H1 (cell line): ENCODE data around the gene COL27A1. TPM values are rescaled to one million over a fixed set of nuclear protein-coding genes. Genes with fewer than 3 reads are reported as not detected.

Experiments
- CTCF ChIA-PET: fragments of 300-600 bp; sonication (Branson Sonifier 250); formaldehyde crosslinking; loops from one replicate; lab custom pipeline; 2021; ENCODE audit not compliant: partially characterized antibody; lab: Charles Lee
- POLR2A ChIA-PET: fragments of 300-600 bp; sonication (Branson Sonifier 250); formaldehyde crosslinking; loops from one replicate; lab custom pipeline; 2021; ENCODE audit warnings: inconsistent platforms; ENCODE audit not compliant: partially characterized antibody; lab: Charles Lee
- DNase-seq, 2 experiments: peaks; one replicate each; pipeline versions ENCODE4 v3.0.0 to v3.0.0-alpha.2; 2010 to 2022; ENCODE audit warnings: low spot score in 2 of 2, low read depth in 1 of 2, mixed read lengths in 1 of 2
- FAIRE-seq: peaks from 2 replicates; lab custom pipeline; 2011; peaks lifted over from hg19 to GRCh38; lab: Jason Lieb, UNC
- H2AFZ ChIP-seq: 2 replicates; pipeline ENCODE4 v1.8.1; 2012; ENCODE audit warnings: low read length, inconsistent platforms
- H2AK5ac ChIP-seq: 2 replicates; pipeline ENCODE4 v1.6.1; 2013; ENCODE audit warnings: low read depth, low read length
- H2BK120ac ChIP-seq: replicated peaks from 2 replicates; pipeline ENCODE3; 2013; ENCODE audit warnings: low read depth, low read length, inconsistent platforms
- H2BK12ac ChIP-seq: 2 replicates; pipeline ENCODE4 v1.6.1; 2013; ENCODE audit warnings: low read depth, low read length
- H2BK15ac ChIP-seq: 2 replicates; pipeline ENCODE4 v1.6.1; 2013; ENCODE audit warnings: low read length
- H2BK20ac ChIP-seq: 2 replicates; pipeline ENCODE4 v1.6.1; 2013; ENCODE audit warnings: low read length
- H2BK5ac ChIP-seq: 2 replicates; pipeline ENCODE4 v1.6.1; 2013; ENCODE audit warnings: low read depth, low read length
- H3K14ac ChIP-seq: 2 replicates; pipeline ENCODE4 v1.6.1; 2013; ENCODE audit warnings: inconsistent platforms; ENCODE audit not compliant: insufficient read length
- H3K18ac ChIP-seq: 2 replicates; pipeline ENCODE4 v1.6.1; 2013; ENCODE audit warnings: low read length; ENCODE audit errors: extremely low read depth
- H3K23ac ChIP-seq: 2 replicates; pipeline ENCODE4 v1.6.1; 2013; ENCODE audit warnings: inconsistent platforms; ENCODE audit not compliant: insufficient read length
- H3K23me2 ChIP-seq: 2 replicates; pipeline ENCODE4 v1.6.1; 2013; ENCODE audit warnings: low read depth, low read length
- H3K27ac ChIP-seq: 2 replicates; pipeline ENCODE4 v1.6.1; 2011; ENCODE audit warnings: low read depth, low read length, inconsistent platforms
- H3K27me3 ChIP-seq, 4 experiments: replicated peaks in 1 of 4; 1 replicate in 1 of 4; 2 replicates in 3 of 4; pipeline versions ENCODE4 v1.6.1 to v1.8.1; 2011 to 2013; ENCODE audit warnings: low read length in 3 of 4, mild to moderate bottlenecking in 3 of 4, inconsistent platforms in 2 of 4, mixed read lengths in 2 of 4, moderate library complexity in 1 of 4; ENCODE audit not compliant: control insufficient read depth in 3 of 4, insufficient read depth in 3 of 4; ENCODE audit errors: extremely low read depth in 1 of 4
- H3K36me3 ChIP-seq, 4 experiments: 2 replicates each; pipeline versions ENCODE4 v1.6.1 to v1.8.1; 2011 to 2013; ENCODE audit warnings: mild to moderate bottlenecking in 4 of 4, low read length in 3 of 4, moderate library complexity in 2 of 4, control low read depth in 1 of 4, inconsistent platforms in 1 of 4; ENCODE audit not compliant: insufficient read depth in 4 of 4, control insufficient read depth in 2 of 4
- H3K4ac ChIP-seq: replicated peaks from 2 replicates; pipeline ENCODE3; 2013; ENCODE audit warnings: low read length, low read depth, mixed read lengths, inconsistent platforms; ENCODE audit not compliant: insufficient read length
- H3K4me1 ChIP-seq, 4 experiments: replicated peaks in 1 of 4; 1 replicate in 1 of 4; 2 replicates in 3 of 4; pipeline versions ENCODE4 v1.6.1 to v1.8.1; 2011 to 2013; ENCODE audit warnings: low read length in 3 of 4, inconsistent platforms in 2 of 4, mixed read lengths in 1 of 4; ENCODE audit not compliant: insufficient read depth in 4 of 4, control insufficient read depth in 3 of 4
- H3K4me2 ChIP-seq, 2 experiments: 2 replicates each; pipeline versions ENCODE4 v1.6.1 to v1.8.1; 2011 to 2013; ENCODE audit warnings: low read depth in 2 of 2, low read length in 2 of 2, control low read depth in 1 of 2, inconsistent platforms in 1 of 2, mild to moderate bottlenecking in 1 of 2; ENCODE audit not compliant: insufficient read depth in 1 of 2
- H3K4me3 ChIP-seq, 4 experiments: fragments of 200-600, 300-600 bp in 1 of 4; sonication (generic), shearing (Covaris generic), sonication (Bioruptor Twin) in 1 of 4; 2 replicates each; pipeline versions ENCODE4 v1.5.1 to v1.8.1; 2011 to 2016; ENCODE audit warnings: low read length in 4 of 4, low read depth in 3 of 4, control low read depth in 2 of 4, inconsistent platforms in 2 of 4, mild to moderate bottlenecking in 2 of 4, mixed read lengths in 1 of 4, moderate library complexity in 1 of 4; ENCODE audit not compliant: insufficient read depth in 2 of 4; ENCODE audit errors: extremely low read depth in 1 of 4
- H3K56ac ChIP-seq: replicated peaks from 2 replicates; pipeline ENCODE3; 2013; ENCODE audit warnings: low read depth, mild to moderate bottlenecking, mixed read lengths, low read length, inconsistent platforms; ENCODE audit not compliant: insufficient read length
- H3K79me1 ChIP-seq: 2 replicates; pipeline ENCODE4 v1.6.1; 2013; ENCODE audit warnings: low read depth, low read length, control low read depth
- H3K79me2 ChIP-seq, 2 experiments: 2 replicates each; pipeline versions ENCODE4 v1.6.1 to v1.8.1; 2012 to 2013; ENCODE audit warnings: low read length in 2 of 2, mild to moderate bottlenecking in 2 of 2, inconsistent platforms in 1 of 2; ENCODE audit not compliant: insufficient read depth in 2 of 2, control insufficient read depth in 1 of 2
- H3K9ac ChIP-seq, 4 experiments: replicated peaks in 1 of 4; 1 replicate in 1 of 4; 2 replicates in 3 of 4; pipeline versions ENCODE4 v1.6.1 to v1.8.1; 2011 to 2013; ENCODE audit warnings: low read depth in 3 of 4, low read length in 3 of 4, control low read depth in 2 of 4, mild to moderate bottlenecking in 2 of 4, moderate library complexity in 2 of 4, inconsistent platforms in 1 of 4; ENCODE audit errors: extremely low read depth in 1 of 4
- H3K9me3 ChIP-seq, 2 experiments: 2 replicates each; pipeline versions ENCODE4 v1.6.1 to v1.8.1; 2012 to 2013; ENCODE audit warnings: mild to moderate bottlenecking in 2 of 2, moderate library complexity in 2 of 2, control low read depth in 1 of 2, inconsistent platforms in 1 of 2, low read depth in 1 of 2, low read length in 1 of 2, mixed read lengths in 1 of 2; ENCODE audit not compliant: insufficient read depth in 2 of 2
- H4K20me1 ChIP-seq, 2 experiments: replicated peaks in 1 of 2; 2 replicates each; pipeline versions ENCODE3 to v1.8.1; 2011 to 2013; ENCODE audit warnings: inconsistent platforms in 2 of 2, low read length in 2 of 2, mild to moderate bottlenecking in 1 of 2; ENCODE audit not compliant: insufficient read depth in 2 of 2, control insufficient read depth in 1 of 2
- H4K5ac ChIP-seq: 2 replicates; pipeline ENCODE4 v1.6.1; 2013; ENCODE audit warnings: low read length, low read depth, mixed read lengths, inconsistent platforms; ENCODE audit not compliant: insufficient read length
- H4K8ac ChIP-seq: 2 replicates; pipeline ENCODE4 v1.8.0; 2013; ENCODE audit warnings: mild to moderate bottlenecking, moderate library complexity, low read length, inconsistent platforms; ENCODE audit not compliant: insufficient read depth; ENCODE audit errors: extremely low read depth
- H4K91ac ChIP-seq: replicated peaks from 2 replicates; pipeline ENCODE3; 2013; ENCODE audit warnings: low read length, mixed read lengths, inconsistent platforms; ENCODE audit not compliant: insufficient read length
- ASH2L ChIP-seq: fragments of 200-600, 300-600 bp; sonication (generic); IDR thresholded peaks from one replicate; pipeline ENCODE4 v1.7.1; 2017; ENCODE audit warnings: low read length
- CBX5 ChIP-seq: fragments of 300-800, 300-1000 bp; sonication (generic); IDR thresholded peaks from 2 replicates; pipeline ENCODE4 v1.7.1; 2016; ENCODE audit warnings: antibody characterized with exemption, low read length, low read depth
- CEBPB ChIP-seq: IDR thresholded peaks from 2 replicates; pipeline ENCODE4 v1.6.1; 2012; ENCODE audit warnings: low read depth, low read length
- CHD2 ChIP-seq: IDR thresholded peaks from 2 replicates; pipeline ENCODE4 v1.6.1; 2012; ENCODE audit warnings: low read length, improper control_type of control experiment
- CTBP2 ChIP-seq: IDR thresholded peaks from 2 replicates; pipeline ENCODE4 v1.7.0; 2011; ENCODE audit warnings: borderline replicate concordance, mild to moderate bottlenecking, moderate library complexity, mixed read lengths, low read length; ENCODE audit not compliant: insufficient read depth, insufficient read length
- EGR1 ChIP-seq: IDR thresholded peaks from 2 replicates; pipeline ENCODE4 v1.6.1; 2011; ENCODE audit warnings: low read depth, low read length, borderline replicate concordance
- KDM4A ChIP-seq: IDR thresholded peaks from one replicate; pipeline ENCODE4 v1.7.1; 2012; ENCODE audit warnings: low read depth, mild to moderate bottlenecking, moderate library complexity, low read length, inconsistent platforms; ENCODE audit not compliant: severe bottlenecking
- MAX ChIP-seq: IDR thresholded peaks from 2 replicates; pipeline ENCODE4 v1.6.1; 2012; ENCODE audit warnings: inconsistent platforms
- NRF1 ChIP-seq: IDR thresholded peaks from 2 replicates; pipeline ENCODE4 v1.6.1; 2011; ENCODE audit warnings: mild to moderate bottlenecking, low read depth, low read length, improper control_type of control experiment
- POLR2A ChIP-seq, 2 experiments: IDR thresholded peaks; 1 replicate in 1 of 2; 2 replicates in 1 of 2; pipeline ENCODE4 v1.6.1; 2011; ENCODE audit warnings: low read depth in 2 of 2, low read length in 2 of 2, mild to moderate bottlenecking in 2 of 2; ENCODE audit errors: control extremely low read depth in 1 of 2
- RBBP5 ChIP-seq: IDR thresholded peaks from 2 replicates; pipeline ENCODE4 v1.7.1; 2012; ENCODE audit warnings: low read depth, mild to moderate bottlenecking, inconsistent platforms, low read length, moderate library complexity, borderline replicate concordance
- SIX5 ChIP-seq: IDR thresholded peaks from 2 replicates; pipeline ENCODE4 v1.6.1; 2011; ENCODE audit warnings: mild to moderate bottlenecking, low read depth, low read length
- SRF ChIP-seq: IDR thresholded peaks from 2 replicates; pipeline ENCODE4 v1.6.1; 2011; ENCODE audit warnings: mild to moderate bottlenecking, low read depth, low read length, moderate library complexity
- WGBS, 2 experiments: shearing (Covaris generic) in 1 of 2; methylation state at CpG; one replicate each; pipeline versions ENCODE4 v1.1.6 to v1.1.7; 2013 to 2015; ENCODE audit warnings: low lambda C conversion rate in 2 of 2, mixed read lengths in 2 of 2, inconsistent platforms in 1 of 2, low coverage in 1 of 2, missing lambda C conversion rate in 1 of 2; ENCODE audit not compliant: insufficient replicate concordance in 2 of 2, insufficient coverage in 1 of 2, insufficient read length in 1 of 2; ENCODE audit errors: extremely low coverage in 1 of 2, missing lambda C conversion rate in 1 of 2; 5-methylcytosine and 5-hydroxymethylcytosine counted together
- polyA plus RNA-seq, 7 experiments: library from polyadenylated mRNA; depleted of rRNA in 3 of 7; stranded (reverse) in 5 of 7; unstranded in 2 of 7; fragments of >200 nt in 5 of 7; fragments of 200-250 nt in 2 of 7; gene quantifications; 1 replicate in 5 of 7; 2 replicates in 1 of 7; 4 replicates in 1 of 7; pipeline versions ENCODE4 v1.2.1 to v1.2.3, GENCODE V29; 2011 to 2013; ENCODE audit warnings: missing spikeins in 2 of 7, mixed read lengths in 2 of 7
- total RNA-seq: library from RNA; stranded (reverse); fragmentation: NEBNext Ultra II Directional; extraction: Animal tissue kit (Norgen Biotek cat#: 25700); gene quantifications from 2 replicates; pipeline ENCODE4 v1.2.1, GENCODE V29; 2021

The COL27A1 gene
- total and polyA plus RNA-seq, 2 of the 8 experiments (the other 6 are each of a cell fraction or from before 2014, with no cell fraction given): 15.1 to 22.8 TPM

- FAIRE-seq (no peak), DNase-seq (no peak)
- no peaks in the 10 kb centered on the region for H3K79me1 ChIP-seq
- TF ChIP-seq CBX5 (no peak), MAX (no peak), ASH2L (no peak), KDM4A (no peak), RBBP5 (no peak), SRF (no peak), SIX5 (no peak), CEBPB (no peak), CTBP2 (no peak), POLR2A (IDR thresholded peaks at IDR 0.05; ENCODE audit: control extremely low read depth in 1 of 2, low read depth in 2 of 2, low read length in 2 of 2) (no peak), EGR1 (no peak), CHD2 (no peak), NRF1 (no peak)
- H3K4me3 ChIP-seq: no peak overlapping the region
- H4K91ac ChIP-seq: no peak overlapping the region
- H3K18ac ChIP-seq: no peak overlapping the region
- H2BK15ac ChIP-seq: no peak overlapping the region
- no peak overlapping the region for H3K14ac ChIP-seq
- CTCF ChIA-PET: interaction anchor here (0.7 to 6.3 kb wide), 60 partner anchors 10 to 256 kb away, joined by 3 to 205 read pairs (median 6); partner anchors contain the start of genes AMBP, COL27A1 and KIF12
- no peak overlapping the region for H3K56ac ChIP-seq
- no peaks in the 10 kb centered on the region for H3K23me2 ChIP-seq
- POLR2A ChIA-PET: interaction anchor here (0.9 to 1.6 kb wide), 4 partner anchors 10 to 409 kb away, joined by 3 to 8 read pairs (median 3); no protein-coding TSS in a partner anchor
- H3K9ac ChIP-seq: no peak overlapping the region
- H3K4ac ChIP-seq: no peak overlapping the region
- H3K9me3 ChIP-seq: peaks cover 0 to 10% of the 10 kb centered on the region in 2 experiments; a peak in 2 of 4 replicates
- H3K27me3 ChIP-seq: no peaks in the 10 kb centered on the region
- no peak overlapping the region; the same call in 1 of the 2 replicates for H2BK5ac ChIP-seq
- no peak overlapping the region; the same call in 1 of the 2 replicates for H2AK5ac ChIP-seq
- H2AFZ ChIP-seq: no peak overlapping the region
- peaks cover 0 to 4% of the 10 kb centered on the region in 2 experiments for H4K20me1 ChIP-seq
- H3K79me2 ChIP-seq: no peaks in the 10 kb centered on the region
- no peak overlapping the region for H3K4me2 ChIP-seq
- no peak overlapping the region for H2BK20ac ChIP-seq
- WGBS, 2 experiments: 78% methylated on average over 7 of the region's 7 CpGs; no CpG with 5 or more reads in 1 of the 2 experiments
- H3K4me1 ChIP-seq: peaks cover 0 to 14% (median 2%) of the 10 kb centered on the region in 4 experiments; a peak in 5 of 7 replicates
- H3K27ac ChIP-seq: no peak overlapping the region
- H2BK120ac ChIP-seq: no peak overlapping the region
- no peak overlapping the region for H3K23ac ChIP-seq
- H2BK12ac ChIP-seq: no peak overlapping the region
- H4K8ac ChIP-seq: 0 out of 2 replicates have a peak overlapping the region, but pooled peaks have one; percentile 39
- no peak overlapping the region for H4K5ac ChIP-seq
- H3K36me3 ChIP-seq: peaks cover 3 to 16% (median 12%) of the 10 kb centered on the region in 4 experiments; a peak in 6 of 8 replicates
These were observed 135.2 kb downstream of the COL27A1 start for GRCh38 chr9:114290561-114290986.
